ENCODE measurements around the gene ELF4. TPM values are rescaled to one million over a fixed set of nuclear protein-coding genes. Genes with fewer than 3 reads are reported as not detected.

ELF4 gene
- total RNA-seq, 1 experiment from 2014 or later = 19.5 TPM

- Mint-ChIP-seq H3K27ac (ENCODE audit: low read depth, unreplicated experiment) (no peak overlapping the region), H3K27me3 (ENCODE audit: insufficient read depth, unreplicated experiment) (peaks cover 38% of the 10 kb centered on the region), H3K9me3 (ENCODE audit: unreplicated experiment) (no peaks in the 10 kb centered on the region), H3K4me3 (ENCODE audit: unreplicated experiment) (no peak overlapping the region), H3K4me1 (ENCODE audit: insufficient read depth, unreplicated experiment) (peaks cover 7% of the 10 kb centered on the region), H3K36me3 (ENCODE audit: insufficient read depth, unreplicated experiment) (peaks cover 61% of the 10 kb centered on the region)
- intact Hi-C loops (cut with micrococcal nuclease) = no loop called here
- BruUV-seq (replicated peaks) = no TSS peak
- CTCF ChIA-PET = interaction anchor here (1.4 to 1.7 kb wide), 3 partner anchors 46 to 542 kb away, joined by 6 to 9 read pairs (median 8); no protein-coding TSS in a partner anchor
- no peak for DNase-seq (ENCODE audit: unreplicated experiment)
- POLR2A ChIA-PET = interaction anchor here (0.6 to 1.2 kb wide), 4 partner anchors 11 to 44 kb away, joined by 3 to 4 read pairs (median 3); partner anchors contain the start of gene AIFM1
- TF ChIP-seq, protein P1, sequence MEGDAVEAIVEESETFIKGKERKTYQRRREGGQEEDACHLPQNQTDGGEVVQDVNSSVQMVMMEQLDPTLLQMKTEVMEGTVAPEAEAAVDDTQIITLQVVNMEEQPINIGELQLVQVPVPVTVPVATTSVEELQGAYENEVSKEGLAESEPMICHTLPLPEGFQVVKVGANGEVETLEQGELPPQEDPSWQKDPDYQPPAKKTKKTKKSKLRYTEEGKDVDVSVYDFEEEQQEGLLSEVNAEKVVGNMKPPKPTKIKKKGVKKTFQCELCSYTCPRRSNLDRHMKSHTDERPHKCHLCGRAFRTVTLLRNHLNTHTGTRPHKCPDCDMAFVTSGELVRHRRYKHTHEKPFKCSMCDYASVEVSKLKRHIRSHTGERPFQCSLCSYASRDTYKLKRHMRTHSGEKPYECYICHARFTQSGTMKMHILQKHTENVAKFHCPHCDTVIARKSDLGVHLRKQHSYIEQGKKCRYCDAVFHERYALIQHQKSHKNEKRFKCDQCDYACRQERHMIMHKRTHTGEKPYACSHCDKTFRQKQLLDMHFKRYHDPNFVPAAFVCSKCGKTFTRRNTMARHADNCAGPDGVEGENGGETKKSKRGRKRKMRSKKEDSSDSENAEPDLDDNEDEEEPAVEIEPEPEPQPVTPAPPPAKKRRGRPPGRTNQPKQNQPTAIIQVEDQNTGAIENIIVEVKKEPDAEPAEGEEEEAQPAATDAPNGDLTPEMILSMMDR (IDR thresholded peaks at IDR 0.05; ENCODE audit: unreplicated experiment) = no peak
These were observed 37.3 kb upstream of the ELF4 start for GRCh38 chrX:130147631-130148030.

DNA sequence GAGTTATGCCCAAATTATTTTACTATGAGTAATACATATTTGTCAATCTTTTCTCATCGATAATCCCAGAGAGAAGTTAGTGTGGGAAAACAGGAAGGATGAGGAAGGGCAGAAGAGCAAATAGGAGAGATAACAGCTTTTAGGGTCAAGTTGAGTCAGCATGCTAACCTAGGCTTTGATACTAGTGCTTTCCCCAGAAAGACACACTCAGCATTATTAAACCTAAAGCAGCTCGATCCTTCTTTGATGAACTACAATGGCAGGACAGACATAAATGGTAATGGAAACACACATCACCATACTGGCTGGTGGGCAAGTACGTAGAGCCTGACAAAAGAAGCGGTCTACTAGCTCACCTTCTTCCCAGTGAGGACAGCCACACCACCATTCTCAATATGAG lies 34.8 kb upstream of the ELF4 start:
- H3K4me3 Mint-ChIP-seq (ENCODE audit: unreplicated experiment) = no peak overlapping the region
- H3K27ac Mint-ChIP-seq (ENCODE audit: low read depth, unreplicated experiment) = no peak overlapping the region
- ChIA-PET CTCF (interaction anchor here (0.7 to 1.1 kb wide), 3 partner anchors 10 to 545 kb away, joined by 3 to 4 read pairs (median 4); no protein-coding TSS in a partner anchor), POLR2A (interaction anchor here (1.5 to 1.6 kb wide), 2 partner anchors 11 to 20 kb away, joined by 3 to 10 read pairs; partner anchors contain the start of gene AIFM1)
- H3K4me1 Mint-ChIP-seq (ENCODE audit: insufficient read depth, unreplicated experiment) = peaks cover 7% of the 10 kb centered on the region
- no peak for DNase-seq (ENCODE audit: unreplicated experiment)
- H3K27me3 Mint-ChIP-seq (ENCODE audit: insufficient read depth, unreplicated experiment) = peaks cover 61% of the 10 kb centered on the region
- no peaks in the 10 kb centered on the region for H3K9me3 Mint-ChIP-seq (ENCODE audit: unreplicated experiment)
- intact Hi-C loops (cut with micrococcal nuclease) = no loop called here
- H3K36me3 Mint-ChIP-seq (ENCODE audit: insufficient read depth, unreplicated experiment) = peaks cover 59% of the 10 kb centered on the region
- BruUV-seq (replicated peaks) = no TSS peak
- TF ChIP-seq, protein P1 (IDR thresholded peaks at IDR 0.05; ENCODE audit: unreplicated experiment) = no peak

- BruUV-seq (replicated peaks) = no TSS peak
- H3K36me3 Mint-ChIP-seq (ENCODE audit: insufficient read depth, unreplicated experiment) = peaks cover 58% of the 10 kb centered on the region
These were observed 34.2 kb upstream of the ELF4 start for GRCh38 chrX:130144509-130144908.

DNA sequence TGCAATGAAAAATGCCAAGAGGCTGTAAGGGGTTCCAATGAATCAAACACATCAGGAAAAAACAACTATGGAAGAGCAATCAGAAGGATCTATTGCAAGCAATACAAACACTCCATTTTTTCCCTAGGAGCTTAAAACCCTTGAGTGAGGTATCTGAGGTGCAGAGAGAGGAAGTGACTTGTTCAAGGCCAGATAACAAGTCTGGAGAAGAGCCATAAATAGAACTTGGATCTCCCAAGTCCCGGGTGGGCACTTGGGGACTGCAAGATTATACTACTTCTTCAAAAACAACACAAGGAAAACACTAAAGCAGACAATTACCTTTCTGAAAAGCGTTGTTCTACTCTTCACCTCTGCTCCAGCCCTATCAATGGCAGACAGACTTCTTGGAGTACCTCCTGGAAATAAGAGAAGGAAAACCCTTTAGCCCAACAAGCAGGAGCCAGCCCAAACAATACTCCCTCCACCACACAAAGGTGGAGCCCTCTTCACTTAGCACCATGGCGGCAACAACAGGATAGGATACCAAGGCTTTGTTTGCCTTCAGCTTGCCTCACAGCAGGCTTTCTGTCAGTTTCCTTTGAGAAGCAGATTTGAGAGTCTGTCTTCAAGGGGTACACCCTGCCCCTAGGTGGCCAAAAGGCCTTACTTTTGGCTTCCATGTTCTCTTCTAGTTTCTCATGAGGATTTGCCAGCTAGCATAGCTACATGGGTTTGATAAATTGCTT lies 29.3 kb upstream of the ELF4 start:
- Mint-ChIP-seq H3K9me3 (ENCODE audit: unreplicated experiment) (no peaks in the 10 kb centered on the region), H3K36me3 (ENCODE audit: insufficient read depth, unreplicated experiment) (peaks cover 44% of the 10 kb centered on the region), H3K27me3 (ENCODE audit: insufficient read depth, unreplicated experiment) (peaks cover 71% of the 10 kb centered on the region), H3K4me3 (ENCODE audit: unreplicated experiment) (no peak overlapping the region), H3K4me1 (ENCODE audit: insufficient read depth, unreplicated experiment) (peaks cover 6% of the 10 kb centered on the region), H3K27ac (ENCODE audit: low read depth, unreplicated experiment) (no peak overlapping the region)
- intact Hi-C loops (cut with micrococcal nuclease) = no loop called here
- BruUV-seq (replicated peaks) = no TSS peak
- no peak for DNase-seq (ENCODE audit: unreplicated experiment)
- ChIA-PET POLR2A (no interaction called here), CTCF (interaction anchor here (0.6 kb wide), 2 partner anchors 13 to 294 kb away, joined by 3 read pairs; no protein-coding TSS in a partner anchor)
- TF ChIP-seq, protein P1 (IDR thresholded peaks at IDR 0.05; ENCODE audit: unreplicated experiment) = no peak

More at GRCh38 chrX:130144509-130144908, 34.2 kb upstream of the ELF4 start:
- Mint-ChIP-seq H3K4me3 (ENCODE audit: unreplicated experiment) (no peak overlapping the region), H3K27ac (ENCODE audit: low read depth, unreplicated experiment) (no peak overlapping the region), H3K27me3 (ENCODE audit: insufficient read depth, unreplicated experiment) (peaks cover 67% of the 10 kb centered on the region), H3K9me3 (ENCODE audit: unreplicated experiment) (no peaks in the 10 kb centered on the region), H3K4me1 (ENCODE audit: insufficient read depth, unreplicated experiment) (peaks cover 7% of the 10 kb centered on the region)
- peak; percentile 84 for DNase-seq (ENCODE audit: unreplicated experiment)
- ChIA-PET CTCF (interaction anchor here (0.9 to 1.8 kb wide), 3 partner anchors 25 to 545 kb away, joined by 3 to 6 read pairs (median 3); no protein-coding TSS in a partner anchor), POLR2A (interaction anchor here (1.1 to 1.6 kb wide), 3 partner anchors 9 to 36 kb away, joined by 3 to 10 read pairs (median 4); partner anchors contain the start of gene AIFM1)
- intact Hi-C loops (cut with micrococcal nuclease) = loop anchor here (1.0 kb wide), 1 partner anchor 48 kb away; no protein-coding TSS in a partner anchor
- TF ChIP-seq, protein P1 (IDR thresholded peaks at IDR 0.05; ENCODE audit: unreplicated experiment) = peak; percentile 19
